Activated naive CD4-positive, alpha-beta T cell treated with anti-CD3 and anti-CD28 coated beads, Interleukin-2, amount 10 ng/mL, durations not matched to agents 7 days and 5 days (primary cell): Measurements from ENCODE around the gene P2RX2.
A peak's percentile ranks its signal among the peaks of the same experiment; 100 is the strongest.

ENCODE experiments used
- CTCF ChIA-PET: fragments of 350-600 bp; sonication (Branson Sonifier 250); formaldehyde crosslinking; loops from one replicate; lab custom pipeline; 2021; ENCODE audit warnings: antibody characterized with exemption; lab: Charles Lee
- DNase-seq: peaks from one replicate; pipeline ENCODE4 v3.0.0-alpha.2; 2020
- H3K27ac Mint-ChIP-seq: one replicate; pipeline ENCODE4 v1.8.0; 2021; ENCODE audit warnings: mild to moderate bottlenecking, moderate library complexity, mixed read lengths
- H3K27me3 Mint-ChIP-seq: one replicate; pipeline ENCODE4 v1.8.0; 2021; ENCODE audit warnings: mild to moderate bottlenecking, mixed read lengths
- H3K36me3 Mint-ChIP-seq: one replicate; pipeline ENCODE4 v1.8.0; 2021; ENCODE audit warnings: mixed read lengths
- H3K4me1 Mint-ChIP-seq: one replicate; pipeline ENCODE4 v1.8.0; 2021; ENCODE audit warnings: mixed read lengths
- H3K4me3 Mint-ChIP-seq: one replicate; pipeline ENCODE4 v1.8.0; 2021; ENCODE audit warnings: mild to moderate bottlenecking, moderate library complexity, mixed read lengths
- H3K9me3 Mint-ChIP-seq: one replicate; pipeline ENCODE4 v1.8.0; 2021; ENCODE audit warnings: mixed read lengths

Gene P2RX2

GRCh38 chr12:132624186-132624855, 5.7 kb downstream of the P2RX2 start:
- peaks cover 5% of the 10 kb centered on the region for H3K4me1 Mint-ChIP-seq
- CTCF ChIA-PET = no interaction called here

GRCh38 chr12:132624910-132625630, 6.5 kb downstream of the P2RX2 start:
- Mint-ChIP-seq H3K9me3 (no peaks in the 10 kb centered on the region), H3K4me3 (no peak overlapping the region), H3K27ac (no peak overlapping the region), H3K27me3 (peaks cover 19% of the 10 kb centered on the region), H3K36me3 (peaks cover 20% of the 10 kb centered on the region), H3K4me1 (peaks cover 5% of the 10 kb centered on the region)
- CTCF ChIA-PET = no interaction called here
- DNase-seq = no peak

More at GRCh38 chr12:132624186-132624855, 5.7 kb downstream of the P2RX2 start:
- H3K27ac Mint-ChIP-seq = no peak overlapping the region
- no peaks in the 10 kb centered on the region for H3K9me3 Mint-ChIP-seq
- H3K27me3 Mint-ChIP-seq = peaks cover 26% of the 10 kb centered on the region
- no peak for DNase-seq
- peaks cover 14% of the 10 kb centered on the region for H3K36me3 Mint-ChIP-seq
- no peak overlapping the region for H3K4me3 Mint-ChIP-seq

- peaks cover 11% of the 10 kb centered on the region for H3K27me3 Mint-ChIP-seq
- peaks cover 26% of the 10 kb centered on the region for H3K36me3 Mint-ChIP-seq
- no peak overlapping the region for H3K4me3 Mint-ChIP-seq
- H3K27ac Mint-ChIP-seq = no peak overlapping the region
- DNase-seq = no peak
- CTCF ChIA-PET = no interaction called here
- peaks cover 5% of the 10 kb centered on the region for H3K4me1 Mint-ChIP-seq
- H3K9me3 Mint-ChIP-seq = no peaks in the 10 kb centered on the region
Measured at GRCh38 chr12:132625731-132626430, 7.3 kb downstream of the P2RX2 start.

GRCh38 chr12:132629330-132629729, 10.8 kb downstream of the P2RX2 start:
- no peak overlapping the region for H3K4me3 Mint-ChIP-seq
- H3K36me3 Mint-ChIP-seq = peaks cover 48% of the 10 kb centered on the region
- no peaks in the 10 kb centered on the region for H3K4me1 Mint-ChIP-seq
- no peaks in the 10 kb centered on the region for H3K9me3 Mint-ChIP-seq
- H3K27me3 Mint-ChIP-seq = no peaks in the 10 kb centered on the region
- no peak overlapping the region for H3K27ac Mint-ChIP-seq
- CTCF ChIA-PET = interaction anchor here (1.8 kb wide), 1 partner anchor 14 kb away, joined by 8 read pairs; no protein-coding TSS in a partner anchor
- DNase-seq = no peak

- DNase-seq = no peak
- Mint-ChIP-seq H3K27me3 (no peaks in the 10 kb centered on the region), H3K27ac (no peak overlapping the region), H3K4me3 (no peak overlapping the region), H3K4me1 (no peaks in the 10 kb centered on the region), H3K9me3 (no peaks in the 10 kb centered on the region), H3K36me3 (peaks cover 54% of the 10 kb centered on the region)
- CTCF ChIA-PET = interaction anchor here (1.8 kb wide), 1 partner anchor 16 kb away, joined by 8 read pairs; no protein-coding TSS in a partner anchor
Measured at GRCh38 chr12:132630672-132631071, 12.1 kb downstream of the P2RX2 start.

- H3K27ac Mint-ChIP-seq = no peak overlapping the region
- H3K4me3 Mint-ChIP-seq = no peak overlapping the region
- H3K36me3 Mint-ChIP-seq = peaks cover 60% of the 10 kb centered on the region
- no peak for DNase-seq
- no peaks in the 10 kb centered on the region for H3K9me3 Mint-ChIP-seq
- CTCF ChIA-PET = no interaction called here
- no peaks in the 10 kb centered on the region for H3K27me3 Mint-ChIP-seq
- H3K4me1 Mint-ChIP-seq = no peaks in the 10 kb centered on the region
Measured at GRCh38 chr12:132631666-132632065, 13.1 kb downstream of the P2RX2 start.

GRCh38 chr12:132632521-132633228, 14.1 kb downstream of the P2RX2 start:
- no peak overlapping the region for H3K27ac Mint-ChIP-seq
- H3K27me3 Mint-ChIP-seq = no peaks in the 10 kb centered on the region
- peaks cover 68% of the 10 kb centered on the region for H3K36me3 Mint-ChIP-seq
- no peak for DNase-seq
- no peaks in the 10 kb centered on the region for H3K9me3 Mint-ChIP-seq
- CTCF ChIA-PET = interaction anchor here (0.6 kb wide), 1 partner anchor 14 kb away, joined by 3 read pairs; no protein-coding TSS in a partner anchor
- no peak overlapping the region for H3K4me3 Mint-ChIP-seq
- H3K4me1 Mint-ChIP-seq = peaks cover 7% of the 10 kb centered on the region

GRCh38 chr12:132633398-132633797, 14.8 kb downstream of the P2RX2 start:
- no peak overlapping the region for H3K4me3 Mint-ChIP-seq
- no peak overlapping the region for H3K27ac Mint-ChIP-seq
- H3K4me1 Mint-ChIP-seq = peaks cover 10% of the 10 kb centered on the region
- CTCF ChIA-PET = no interaction called here
- no peaks in the 10 kb centered on the region for H3K27me3 Mint-ChIP-seq
- DNase-seq = no peak
- no peaks in the 10 kb centered on the region for H3K9me3 Mint-ChIP-seq
- peaks cover 73% of the 10 kb centered on the region for H3K36me3 Mint-ChIP-seq

GRCh38 chr12:132633901-132634300, 15.3 kb downstream of the P2RX2 start:
- Mint-ChIP-seq H3K4me3 (no peak overlapping the region), H3K9me3 (no peaks in the 10 kb centered on the region), H3K27ac (no peak overlapping the region), H3K4me1 (peaks cover 10% of the 10 kb centered on the region), H3K27me3 (no peaks in the 10 kb centered on the region), H3K36me3 (peaks cover 75% of the 10 kb centered on the region)
- DNase-seq = no peak
- CTCF ChIA-PET = no interaction called here

- peaks cover 75% of the 10 kb centered on the region for H3K36me3 Mint-ChIP-seq
- no peak overlapping the region for H3K4me3 Mint-ChIP-seq
- H3K27ac Mint-ChIP-seq = peak overlapping the region; percentile 55
- H3K27me3 Mint-ChIP-seq = no peaks in the 10 kb centered on the region
- no peak for DNase-seq
- CTCF ChIA-PET = no interaction called here
- no peaks in the 10 kb centered on the region for H3K9me3 Mint-ChIP-seq
- peaks cover 10% of the 10 kb centered on the region for H3K4me1 Mint-ChIP-seq
Measured at GRCh38 chr12:132634411-132634990, 15.9 kb downstream of the P2RX2 start.

GRCh38 chr12:132635076-132635955, 16.7 kb downstream of the P2RX2 start:
- Mint-ChIP-seq H3K4me1 (peaks cover 10% of the 10 kb centered on the region), H3K9me3 (no peaks in the 10 kb centered on the region), H3K27ac (no peak overlapping the region), H3K27me3 (no peaks in the 10 kb centered on the region), H3K36me3 (peaks cover 71% of the 10 kb centered on the region), H3K4me3 (no peak overlapping the region)
- CTCF ChIA-PET = no interaction called here
- DNase-seq = no peak

GRCh38 chr12:132637811-132638210, 19.2 kb downstream of the P2RX2 start:
- peaks cover 73% of the 10 kb centered on the region for H3K36me3 Mint-ChIP-seq
- CTCF ChIA-PET = interaction anchor here (1.1 to 4.0 kb wide), 3 partner anchors 16 to 223 kb away, joined by 3 to 17 read pairs (median 3); no protein-coding TSS in a partner anchor
- no peaks in the 10 kb centered on the region for H3K9me3 Mint-ChIP-seq
- DNase-seq = no peak
- peak overlapping the region; percentile 72 for H3K27ac Mint-ChIP-seq
- no peaks in the 10 kb centered on the region for H3K27me3 Mint-ChIP-seq
- no peak overlapping the region for H3K4me3 Mint-ChIP-seq
- H3K4me1 Mint-ChIP-seq = peaks cover 10% of the 10 kb centered on the region
